Breast epithelium (tissue), 3 donors: ENCODE results near the gene ZNF423.

ENCODE experiments used
- CTCF ChIP-seq, 3 donors: fragments of 450-650 bp; IDR thresholded peaks; one replicate each; pipeline ENCODE4 v1.5.1; 2016 to 2017; ENCODE audit warnings: antibody characterized with exemption in 3 of 3, mild to moderate bottlenecking in 3 of 3, moderate library complexity in 3 of 3
- POLR2A ChIP-seq: fragments of 450-650 bp; IDR thresholded peaks from one replicate; pipeline ENCODE4 v1.6.1; 2016; ENCODE audit warnings: antibody characterized with exemption, mild to moderate bottlenecking, moderate library complexity

- TF ChIP-seq CTCF (IDR thresholded peaks at IDR 0.05) (no peak), POLR2A (no peak)
Observed at GRCh38 chr16:49822649-49823370, 33.1 kb downstream of the ZNF423 start.
